22Rv1 (cell line): ENCODE results near the gene CAMKMT.

Source experiments
- H3K27ac ChIP-seq: fragments of 450-650 bp; 2 replicates; pipeline ENCODE4 v1.5.1; 2017
- CTCF ChIP-seq: fragments of 450-650 bp; IDR thresholded peaks from 2 replicates; pipeline ENCODE4 v1.5.1; 2017; ENCODE audit warnings: mild to moderate bottlenecking
- ZFX ChIP-seq: fragments of 450-650 bp; IDR thresholded peaks from 2 replicates; pipeline ENCODE4 v1.6.1; 2017; ENCODE audit warnings: antibody characterized with exemption, borderline replicate concordance

The CAMKMT gene

GRCh38 chr2:44529448-44529847 is 167.7 kb downstream of the CAMKMT start:
- TF ChIP-seq CTCF, result no peak
- no peak overlapping the region for H3K27ac ChIP-seq

- H3K27ac ChIP-seq, result no peak overlapping the region
- TF ChIP-seq ZFX (no peak), CTCF (no peak)
Measured at GRCh38 chr2:44531289-44531688, 169.5 kb downstream of the CAMKMT start.

GRCh38 chr2:44532031-44532430 is 170.3 kb downstream of the CAMKMT start:
- H3K27ac ChIP-seq, result no peak overlapping the region
- no peak for TF ChIP-seq ZFX
- TF ChIP-seq CTCF, result no peak

- H3K27ac ChIP-seq, result no peak overlapping the region
- TF ChIP-seq CTCF (no peak), ZFX (no peak)
Measured at GRCh38 chr2:44533508-44533907, 171.8 kb downstream of the CAMKMT start.

- no peak overlapping the region for H3K27ac ChIP-seq
- no peak for TF ChIP-seq CTCF
- no peak for TF ChIP-seq ZFX
Measured at GRCh38 chr2:44535376-44535775, 173.6 kb downstream of the CAMKMT start.

GRCh38 chr2:44537264-44537663 is 175.5 kb downstream of the CAMKMT start:
- no peak overlapping the region for H3K27ac ChIP-seq
- TF ChIP-seq CTCF, result no peak
- TF ChIP-seq ZFX, result no peak

- TF ChIP-seq ZFX (no peak), CTCF (no peak)
- no peak overlapping the region for H3K27ac ChIP-seq
Measured at GRCh38 chr2:44542520-44542919, 180.8 kb downstream of the CAMKMT start.
